Gastrocnemius medialis (tissue), 4 donors: ENCODE data around the gene KRTAP5-7. TPM values are rescaled to one million over a fixed set of nuclear protein-coding genes. Genes with fewer than 3 reads are reported as not detected.

Experiments
- ATAC-seq, 2 donors: fragments of 150-250 bp; one replicate each; pipeline ENCODE4 v1.9.1; 2016
- DNase-seq, 2 donors: peaks; one replicate each; pipeline ENCODE4 v3.0.0-alpha.2; 2019
- H3K27ac ChIP-seq, 4 donors: fragments of 200-600 bp; sonication (generic); 1 replicate in 1 of 4; 2 replicates in 3 of 4; pipeline ENCODE4 v1.5.1; 2016 to 2018; ENCODE audit warnings: mild to moderate bottlenecking in 2 of 4, moderate library complexity in 1 of 4
- H3K27me3 ChIP-seq, 3 donors: fragments of 200-600 bp; sonication (generic) in 2 of 3; 1 replicate in 1 of 3; 2 replicates in 2 of 3; pipeline versions ENCODE4 v1.5.1 to v1.6.0; 2016 to 2019; ENCODE audit warnings: mild to moderate bottlenecking in 1 of 3, moderate library complexity in 1 of 3
- H3K36me3 ChIP-seq, 2 donors: fragments of 200-600 bp; sonication (generic) in 1 of 2; one replicate each; pipeline ENCODE4 v1.5.1; 2017 to 2018
- H3K4me1 ChIP-seq, 2 donors: fragments of 200-600 bp; sonication (generic) in 1 of 2; one replicate each; pipeline ENCODE4 v1.5.1; 2016 to 2017; ENCODE audit warnings: mild to moderate bottlenecking in 2 of 2
- H3K4me3 ChIP-seq, 4 donors: fragments of 200-600 bp; sonication (generic) in 3 of 4; 1 replicate in 1 of 4; 2 replicates in 3 of 4; pipeline ENCODE4 v1.5.1; 2016 to 2019; ENCODE audit warnings: mild to moderate bottlenecking in 2 of 4
- H3K9me3 ChIP-seq, 3 donors: fragments of 200-600 bp; sonication (generic) in 2 of 3; 1 replicate in 1 of 3; 2 replicates in 2 of 3; pipeline ENCODE4 v1.5.1; 2016 to 2019
- CTCF ChIP-seq, 5 experiments: fragments of 450-650 bp in 3 of 5; fragments of 200-600 bp in 2 of 5; sonication (generic) in 2 of 5; IDR thresholded peaks in 4 of 5; conservative IDR thresholded peaks in 1 of 5; 1 replicate in 4 of 5; 2 replicates in 1 of 5; pipeline ENCODE4 v1.5.1; 2016 to 2019; ENCODE audit warnings: antibody characterized with exemption in 5 of 5, mild to moderate bottlenecking in 3 of 5, moderate library complexity in 3 of 5
- POLR2A ChIP-seq, 2 donors: fragments of 450-650 bp; IDR thresholded peaks; one replicate each; pipeline ENCODE4 v1.6.1; 2017; ENCODE audit warnings: antibody characterized with exemption in 2 of 2, mild to moderate bottlenecking in 2 of 2, moderate library complexity in 2 of 2
- in situ Hi-C, 4 donors: fragments of 200-750 bp; cut with MboI; loops; one replicate each; pipeline versions ENCODE4 v1.15.0 to v1.8.0; 2017; ENCODE audit warnings: low sequenced_read_pairs in 4 of 4
- intact Hi-C: fragments of 100-400 bp; cut with DNase I; formaldehyde crosslinking; loops from one replicate; pipeline ENCODE4 v1.15.1; 2023; ENCODE audit warnings: low total_unique reads
- total RNA-seq, 4 donors: library from RNA; depleted of rRNA; stranded (reverse); fragments of >200 nt; gene quantifications; one replicate each; pipeline versions ENCODE4 v1.1.0 to v1.2.3, GENCODE V29; 2016

The KRTAP5-7 gene
- total RNA-seq, 4 donors from 2014 or later, result not detected

GRCh38 chr11:71555508-71555907 is 28.4 kb downstream of the KRTAP5-7 start:
- intact Hi-C loops (no loop called here), in situ Hi-C loops (no loop called here)
- DNase-seq, result no peak

GRCh38 chr11:71556018-71556417 is 29.0 kb downstream of the KRTAP5-7 start:
- ATAC-seq, result no peak

More at GRCh38 chr11:71555508-71555907, 28.4 kb downstream of the KRTAP5-7 start:
- ATAC-seq, result no peak
- H3K27ac ChIP-seq, result no peak overlapping the region
- TF ChIP-seq POLR2A (IDR thresholded peaks at IDR 0.05), result no peak
- TF ChIP-seq CTCF (IDR thresholded peaks at IDR 0.05 in 4 of 5, conservative IDR thresholded peaks at IDR 0.05 in 1 of 5), result no peak
- H3K9me3 ChIP-seq, result no peaks in the 10 kb centered on the region
- H3K36me3 ChIP-seq, result no peaks in the 10 kb centered on the region
- H3K4me3 ChIP-seq, result no peak overlapping the region
- H3K4me1 ChIP-seq, result no peaks in the 10 kb centered on the region
- H3K27me3 ChIP-seq, result no peaks in the 10 kb centered on the region

GRCh38 chr11:71557257-71557656 is 30.2 kb downstream of the KRTAP5-7 start:
- in situ Hi-C loops, result no loop called here
- TF ChIP-seq CTCF (IDR thresholded peaks at IDR 0.05 in 4 of 5, conservative IDR thresholded peaks at IDR 0.05 in 1 of 5) (no peak), POLR2A (IDR thresholded peaks at IDR 0.05) (no peak)
- no peak overlapping the region for H3K4me3 ChIP-seq
- no peak overlapping the region for H3K27ac ChIP-seq
- intact Hi-C loops, result no loop called here
- H3K27me3 ChIP-seq, result no peaks in the 10 kb centered on the region
- DNase-seq, result no peak
- no peaks in the 10 kb centered on the region for H3K4me1 ChIP-seq
- H3K9me3 ChIP-seq, result no peaks in the 10 kb centered on the region
- H3K36me3 ChIP-seq, result no peaks in the 10 kb centered on the region
- no peak for ATAC-seq

More at GRCh38 chr11:71556018-71556417, 29.0 kb downstream of the KRTAP5-7 start:
- no peaks in the 10 kb centered on the region for H3K4me1 ChIP-seq
- intact Hi-C loops, result no loop called here
- no peak for TF ChIP-seq CTCF (IDR thresholded peaks at IDR 0.05 in 4 of 5, conservative IDR thresholded peaks at IDR 0.05 in 1 of 5)
- no peak for TF ChIP-seq POLR2A (IDR thresholded peaks at IDR 0.05)
- in situ Hi-C loops, result no loop called here
- H3K36me3 ChIP-seq, result no peaks in the 10 kb centered on the region
- no peak overlapping the region for H3K4me3 ChIP-seq
- no peak overlapping the region for H3K27ac ChIP-seq
- no peak for DNase-seq
- H3K27me3 ChIP-seq, result no peaks in the 10 kb centered on the region
- no peaks in the 10 kb centered on the region for H3K9me3 ChIP-seq

- Histone ChIP-seq H3K27ac (no peak overlapping the region), H3K4me3 (no peak overlapping the region), H3K27me3 (peaks cover 0 to 5% (median 3%) of the 10 kb centered on the region in 3 donors), H3K4me1 (no peaks in the 10 kb centered on the region), H3K36me3 (no peaks in the 10 kb centered on the region), H3K9me3 (no peaks in the 10 kb centered on the region)
- no peak for ATAC-seq
- TF ChIP-seq POLR2A (IDR thresholded peaks at IDR 0.05), result no peak
- no peak for TF ChIP-seq CTCF (IDR thresholded peaks at IDR 0.05 in 4 of 5, conservative IDR thresholded peaks at IDR 0.05 in 1 of 5)
- DNase-seq, result no peak
- in situ Hi-C loops (no loop called here), intact Hi-C loops (no loop called here)
These were observed 31.9 kb downstream of the KRTAP5-7 start for GRCh38 chr11:71558996-71559395.

GRCh38 chr11:71562120-71562519 is 35.1 kb downstream of the KRTAP5-7 start:
- in situ Hi-C loops, result no loop called here
- Histone ChIP-seq H3K27ac (no peak overlapping the region), H3K27me3 (peaks cover 0 to 6% (median 5%) of the 10 kb centered on the region in 3 donors), H3K9me3 (no peaks in the 10 kb centered on the region), H3K36me3 (no peaks in the 10 kb centered on the region), H3K4me1 (no peaks in the 10 kb centered on the region), H3K4me3 (no peak overlapping the region)
- DNase-seq, result no peak
- no peak for ATAC-seq
- TF ChIP-seq POLR2A (IDR thresholded peaks at IDR 0.05), result no peak
- no peak for TF ChIP-seq CTCF (IDR thresholded peaks at IDR 0.05 in 4 of 5, conservative IDR thresholded peaks at IDR 0.05 in 1 of 5)
- intact Hi-C loops, result no loop called here
